SK-N-SH treated with all-trans-retinoic acid at 6 μM for 48 hours (cell line): ENCODE measurements around the gene RGS12.

Source experiments
- ATAC-seq: fragments of 200-7000 bp; cut with Tn5 transposase; 3 replicates; pipeline ENCODE4 v1.9.1; 2020; ENCODE audit warnings: mild to moderate bottlenecking, moderate library complexity
- CSDC2 ChIP-seq: fragments of 250-450 bp; sonication (Bioruptor Pico); IDR thresholded peaks from 2 replicates; pipeline ENCODE4 v1.5.0; 2020; ENCODE audit warnings: mild to moderate bottlenecking, moderate library complexity
- CSRNP3 ChIP-seq: fragments of 250-450 bp; sonication (Bioruptor Pico); IDR thresholded peaks from 2 replicates; pipeline ENCODE4 v1.5.1; 2021; ENCODE audit warnings: mild to moderate bottlenecking, moderate library complexity
- ESRRG ChIP-seq: fragments of 250-450 bp; sonication (Bioruptor Pico); IDR thresholded peaks from 2 replicates; pipeline ENCODE4 v1.6.1; 2021; ENCODE audit warnings: mild to moderate bottlenecking
- GLIS3 ChIP-seq: fragments of 250-450 bp; sonication (Bioruptor Pico); IDR thresholded peaks from 2 replicates; pipeline ENCODE4 v1.5.0; 2020; ENCODE audit warnings: mild to moderate bottlenecking, moderate library complexity
- ISL1 ChIP-seq: fragments of 250-450 bp; sonication (Bioruptor Pico); IDR thresholded peaks from 2 replicates; pipeline ENCODE4 v2.1.2; 2022; ENCODE audit warnings: mild to moderate bottlenecking, moderate library complexity
- OSR1 ChIP-seq: fragments of 250-450 bp; sonication (Bioruptor Pico); IDR thresholded peaks from 2 replicates; pipeline ENCODE4 v1.8.0; 2022; ENCODE audit warnings: moderate library complexity, mild to moderate bottlenecking, inconsistent platforms
- PATZ1 ChIP-seq: fragments of 250-450 bp; sonication (Bioruptor Pico); IDR thresholded peaks from 2 replicates; pipeline ENCODE4 v1.8.0; 2020; ENCODE audit warnings: mild to moderate bottlenecking, moderate library complexity, borderline replicate concordance
- POU6F1 ChIP-seq: fragments of 250-450 bp; sonication (Bioruptor Pico); IDR thresholded peaks from 2 replicates; pipeline ENCODE4 v1.8.0; 2021; ENCODE audit warnings: low read depth, mild to moderate bottlenecking, moderate library complexity, borderline replicate concordance
- PPARA ChIP-seq: fragments of 250-450 bp; sonication (Bioruptor Pico); IDR thresholded peaks from 2 replicates; pipeline ENCODE4 v1.5.0; 2020; ENCODE audit warnings: mild to moderate bottlenecking, borderline replicate concordance
- RARB ChIP-seq: fragments of 250-450 bp; sonication (Bioruptor Pico); IDR thresholded peaks from 2 replicates; pipeline ENCODE4 v1.8.0; 2021; ENCODE audit warnings: mild to moderate bottlenecking, moderate library complexity
- SNAI2 ChIP-seq: fragments of 250-450 bp; sonication (Bioruptor Pico); IDR thresholded peaks from 2 replicates; pipeline ENCODE4 v1.5.0; 2020; ENCODE audit warnings: mild to moderate bottlenecking, moderate library complexity
- TCF4 ChIP-seq: fragments of 250-450 bp; sonication (Bioruptor Pico); IDR thresholded peaks from 2 replicates; pipeline ENCODE4 v1.8.0; 2021; ENCODE audit warnings: mild to moderate bottlenecking, moderate library complexity, borderline replicate concordance
- TOX ChIP-seq: fragments of 250-450 bp; sonication (Bioruptor Pico); IDR thresholded peaks from 2 replicates; pipeline ENCODE4 v1.8.0; 2021; ENCODE audit warnings: mild to moderate bottlenecking, moderate library complexity, borderline replicate concordance
- ZC3H10 ChIP-seq: fragments of 250-450 bp; sonication (Bioruptor Pico); IDR thresholded peaks from 2 replicates; pipeline ENCODE4 v1.5.1; 2021; ENCODE audit warnings: mild to moderate bottlenecking, moderate library complexity
- ZFP30 ChIP-seq: fragments of 450-650 bp; formaldehyde crosslinking; IDR thresholded peaks from 2 replicates; pipeline ENCODE4 v1.5.0; 2022; ENCODE audit warnings: mild to moderate bottlenecking, moderate library complexity
- ZNF565 ChIP-seq: fragments of 450-650 bp; formaldehyde crosslinking; conservative IDR thresholded peaks from 2 replicates; pipeline ENCODE4 v1.5.0; 2020; ENCODE audit warnings: low read depth, mild to moderate bottlenecking, moderate library complexity

Gene RGS12

GRCh38 chr4:3323071-3323481 lies 30.3 kb downstream of the RGS12 start (continued):
- TF ChIP-seq CSDC2 (CRISPR knock-in tag), result no peak
- TF ChIP-seq GLIS3 (CRISPR knock-in tag), result no peak
- no peak for TF ChIP-seq ZFP30 (CRISPR knock-in tag)

GRCh38 chr4:3324093-3324815 lies 31.4 kb downstream of the RGS12 start:
- TF ChIP-seq TCF4 (no peak), CSDC2 (CRISPR knock-in tag) (no peak), RARB (no peak), GLIS3 (CRISPR knock-in tag) (no peak), PPARA (CRISPR knock-in tag) (no peak), ESRRG (CRISPR knock-in tag) (no peak), SNAI2 (CRISPR knock-in tag) (no peak), OSR1 (CRISPR knock-in tag) (no peak), POU6F1 (CRISPR knock-in tag) (no peak), ZNF565 (CRISPR knock-in tag) (no peak), ISL1 (CRISPR knock-in tag) (no peak), PATZ1 (CRISPR knock-in tag) (no peak), CSRNP3 (CRISPR knock-in tag) (no peak)
- ATAC-seq, result no peak

GRCh38 chr4:3328814-3329663 lies 36.2 kb downstream of the RGS12 start:
- TF ChIP-seq GLIS3 (CRISPR knock-in tag) (no peak), OSR1 (CRISPR knock-in tag) (no peak), PATZ1 (CRISPR knock-in tag) (no peak), TOX (CRISPR knock-in tag) (no peak), CSRNP3 (CRISPR knock-in tag) (no peak), ZC3H10 (CRISPR knock-in tag) (no peak)
- TF ChIP-seq, all 23 proteins: peak for 0
- ATAC-seq, result no peak

- no peak for ATAC-seq
- TF ChIP-seq OSR1 (CRISPR knock-in tag), result no peak
Observed at GRCh38 chr4:3329887-3330286, 37.1 kb downstream of the RGS12 start.
